HG02763 (cell line): Measurements from ENCODE around the gene COMT.

ENCODE experiments used
- ATAC-seq: cut with Tn5 transposase; IDR thresholded peaks from one replicate; pipeline ENCODE4 v1.9.1; 2021; ENCODE audit warnings: mild to moderate bottlenecking, moderate library complexity; ENCODE audit not compliant: unreplicated experiment

The COMT gene

GRCh38 chr22:19981171-19981960 lies 39.8 kb downstream of the COMT start:
- no peak for ATAC-seq

GRCh38 chr22:19981961-19982920 lies 40.7 kb downstream of the COMT start:
- ATAC-seq = no peak

- no peak for ATAC-seq
Observed at GRCh38 chr22:19982991-19983578, 41.5 kb downstream of the COMT start.

- no peak for ATAC-seq
Observed at GRCh38 chr22:19983741-19984140, 42.2 kb downstream of the COMT start.

DNA sequence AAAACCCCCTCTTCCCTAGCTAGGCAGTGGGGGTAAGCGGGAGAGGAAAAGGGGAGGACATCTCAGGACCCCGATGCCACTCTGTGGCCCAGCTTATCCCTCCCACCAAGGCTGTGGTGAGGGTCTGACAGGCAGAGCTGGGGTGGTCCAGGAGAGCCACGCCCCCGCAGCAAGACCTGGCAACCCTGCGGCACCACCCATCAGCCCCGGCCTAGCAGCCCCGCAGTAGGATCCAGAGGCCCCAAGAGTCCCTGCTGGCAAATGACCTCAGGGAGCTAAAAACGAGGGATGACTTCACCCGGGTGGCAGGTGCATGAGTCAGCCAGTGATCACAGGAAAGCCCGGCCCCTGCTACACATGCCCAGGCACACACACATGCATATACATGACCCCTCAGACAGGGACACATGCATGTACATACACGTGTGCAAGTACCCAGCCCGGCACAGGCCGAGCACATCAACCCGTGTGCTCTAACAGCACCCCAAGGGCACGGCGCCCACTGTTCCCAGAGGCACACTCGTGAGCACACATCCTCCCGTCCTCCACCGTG lies 42.7 kb downstream of the COMT start:
- ATAC-seq = no peak

GRCh38 chr22:19984851-19985811 lies 43.6 kb downstream of the COMT start:
- no peak for ATAC-seq

- no peak for ATAC-seq
Observed at GRCh38 chr22:19986011-19986409, 44.4 kb downstream of the COMT start.

DNA sequence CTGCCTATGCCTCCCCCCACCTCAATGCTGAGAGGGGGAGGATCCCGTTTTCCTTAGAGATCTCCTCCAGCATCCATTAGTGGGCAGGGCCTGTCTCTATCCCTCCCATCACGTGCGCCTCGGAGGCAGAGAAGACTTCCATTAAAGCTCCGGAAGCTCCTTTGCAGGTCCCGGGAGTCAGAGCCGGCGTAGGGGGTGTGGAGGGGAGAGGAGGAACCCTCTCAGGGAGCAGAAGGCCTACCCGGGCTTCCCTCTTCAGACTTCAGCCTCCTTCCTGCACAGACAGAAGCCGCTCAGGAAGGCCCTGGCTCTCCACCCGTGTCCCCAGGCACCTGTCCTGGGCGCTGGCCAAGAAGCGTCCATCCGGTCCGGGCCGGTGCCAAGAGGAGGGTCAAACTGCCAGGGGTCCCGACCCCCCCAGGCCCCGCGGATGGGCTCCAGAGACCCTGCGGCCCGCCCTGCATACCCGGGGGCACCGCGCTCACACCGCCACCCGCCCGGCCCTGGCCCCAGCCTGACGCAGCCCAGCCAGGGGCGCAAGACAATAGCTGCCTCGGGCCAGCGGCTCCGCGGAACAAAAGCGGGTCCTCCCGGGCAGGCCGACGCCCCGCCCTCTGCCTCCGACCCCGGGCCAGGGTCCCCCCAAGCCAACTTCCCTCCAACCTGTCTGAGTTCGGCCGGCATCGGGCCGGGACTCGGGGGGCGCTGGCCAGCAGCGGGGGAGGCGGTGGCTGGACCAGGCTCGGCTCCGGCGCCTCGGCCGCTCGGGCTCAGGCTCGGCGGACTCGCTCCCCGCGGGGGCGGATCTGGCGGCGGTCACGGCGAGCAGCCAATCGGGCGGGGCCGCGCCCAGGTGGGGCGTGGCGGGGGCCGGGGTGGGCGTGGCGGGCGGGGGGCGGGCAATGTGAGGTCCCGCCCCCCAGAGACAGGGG lies 45.1 kb downstream of the COMT start:
- no peak for ATAC-seq

- ATAC-seq = no peak
Observed at GRCh38 chr22:19987394-19988306, 46.1 kb downstream of the COMT start.

DNA sequence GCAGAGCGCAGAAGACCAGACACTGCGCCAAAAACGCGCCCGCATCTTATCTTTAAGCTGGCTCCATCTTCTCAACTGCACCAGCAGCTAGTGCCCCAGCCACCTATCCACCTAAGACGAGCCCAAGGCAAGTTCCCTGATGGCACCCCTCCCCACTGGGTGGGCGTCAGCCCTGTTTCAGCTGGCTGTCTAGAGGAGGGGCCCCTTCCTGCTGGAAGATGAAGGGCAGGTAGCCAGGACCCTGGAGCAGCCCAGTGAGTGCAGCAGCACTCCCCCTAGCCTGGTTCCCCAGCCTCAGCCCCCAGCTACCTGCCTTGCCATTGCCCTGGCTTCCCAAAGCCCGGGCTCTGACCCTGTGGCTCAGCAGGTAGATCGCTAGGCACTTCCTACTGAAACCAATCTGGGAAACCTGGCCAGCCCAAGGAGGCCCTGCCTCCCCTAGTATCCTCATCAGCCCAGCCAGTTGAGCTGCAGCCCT lies 46.8 kb downstream of the COMT start:
- ATAC-seq = no peak

- ATAC-seq = no peak
Observed at GRCh38 chr22:19988965-19989724, 47.6 kb downstream of the COMT start.

DNA sequence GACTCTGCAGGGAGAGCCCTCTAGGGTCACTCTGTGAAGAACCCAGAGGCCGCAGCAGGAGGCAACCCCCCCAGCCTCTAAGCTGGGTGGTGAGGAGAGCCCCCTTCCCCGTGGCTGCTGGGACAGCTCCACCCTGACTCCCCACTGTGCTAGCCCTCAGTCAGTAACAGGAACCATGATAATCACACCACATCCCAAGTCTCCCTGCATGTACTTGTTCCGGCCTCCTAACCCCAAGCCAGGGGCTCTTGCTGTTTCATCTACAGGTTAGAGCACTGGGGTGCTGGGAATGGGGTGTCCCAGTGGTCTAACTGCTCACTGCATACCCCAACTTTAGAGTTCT lies 48.1 kb downstream of the COMT start:
- ATAC-seq = no peak

- no peak for ATAC-seq
Observed at GRCh38 chr22:19990188-19990587, 48.6 kb downstream of the COMT start.

- ATAC-seq = no peak
Observed at GRCh38 chr22:19990609-19991394, 49.2 kb downstream of the COMT start.

DNA sequence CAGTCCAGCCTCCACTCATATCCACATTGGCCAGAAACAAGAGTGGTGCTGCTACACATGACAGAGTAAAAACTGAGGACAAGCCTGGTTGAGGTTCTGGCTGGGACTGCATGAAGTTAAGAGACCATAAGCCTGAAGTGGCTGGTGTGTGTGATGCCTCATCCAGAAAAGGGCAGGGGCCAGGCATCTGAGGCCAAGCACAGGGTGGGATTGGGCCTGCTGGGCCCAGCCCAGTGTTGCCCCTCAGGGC lies 49.7 kb downstream of the COMT start:
- ATAC-seq = no peak

- ATAC-seq = no peak
Observed at GRCh38 chr22:19991645-19992451, 50.3 kb downstream of the COMT start.
